ENCODE results near the gene MARCHF2. TPM values are rescaled to one million over a fixed set of nuclear protein-coding genes. Genes with fewer than 3 reads are reported as not detected.

MARCHF2 gene
- total RNA-seq, 1 experiment from 2014 or later: 27.5 TPM

DNA sequence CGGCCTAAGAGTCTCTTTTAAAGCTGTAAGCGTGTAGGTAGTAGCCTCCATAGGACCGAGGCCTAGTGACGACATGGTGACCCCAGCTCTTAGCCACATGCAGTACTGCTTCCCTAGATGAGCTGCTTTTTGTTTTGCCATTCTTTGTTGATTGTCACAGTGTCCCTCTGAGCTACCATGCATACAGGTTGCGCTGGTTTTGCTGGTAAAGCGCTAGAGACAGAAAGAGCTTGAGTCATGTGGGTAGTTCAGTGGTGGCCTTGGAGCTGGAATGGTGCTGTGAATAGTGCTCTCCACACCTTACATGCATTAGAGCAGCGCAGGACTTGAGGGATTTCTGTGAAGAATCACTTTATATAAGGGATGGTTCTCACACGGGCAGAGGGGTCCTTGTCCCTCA lies 36.7 kb downstream of the MARCHF2 start:
- H3K4me1 ChIP-seq (ENCODE audit: insufficient read depth, low read length): peaks cover 10% of the 10 kb centered on the region
- H3K79me2 ChIP-seq (ENCODE audit: insufficient read depth, low read length): peaks cover 91% of the 10 kb centered on the region
- no peak overlapping the region for H3T11ph ChIP-seq (ENCODE audit: low read length)
- Mint-ChIP-seq H3K9me3 (0 out of 5 replicates have a peak, but pooled peaks cover 0 to under 1% of the 10 kb centered on the region in 2 experiments), H3K36me3 (ENCODE audit: insufficient read depth in 1 of 3, low read depth in 3 of 3) (peaks cover 33 to 64% (median 53%) of the 10 kb centered on the region in 3 experiments), H3K4me3 (peak overlapping the region; percentile 25 to 66; a peak in 4 of 5 replicates), H3K4me1 (peaks cover 67 to 76% of the 10 kb centered on the region in 2 experiments), H3K27me3 (ENCODE audit: low read depth) (no peaks in the 10 kb centered on the region; the same call in 1 of the 2 replicates), H3K27ac (peak overlapping the region; percentile 31 to 83 (median 83); a peak in 3 of 7 replicates)
- no peaks in the 10 kb centered on the region for H3K79me1 ChIP-seq (ENCODE audit: insufficient read depth, low read depth, low read length, poor library complexity, severe bottlenecking)
- H2AK5ac ChIP-seq (ENCODE audit: insufficient read length, low read length): no peak overlapping the region
- no CpG with 5 or more reads among the region's 8 CpGs for WGBS (ENCODE audit: extremely low coverage, insufficient read length, low lambda C conversion rate)
- no peak overlapping the region for H2BK12ac ChIP-seq (ENCODE audit: insufficient read length, low read depth, low read length)
- H3K27me3 ChIP-seq (ENCODE audit: insufficient read depth, low read length): no peaks in the 10 kb centered on the region
- TF ChIP-seq, protein P1, sequence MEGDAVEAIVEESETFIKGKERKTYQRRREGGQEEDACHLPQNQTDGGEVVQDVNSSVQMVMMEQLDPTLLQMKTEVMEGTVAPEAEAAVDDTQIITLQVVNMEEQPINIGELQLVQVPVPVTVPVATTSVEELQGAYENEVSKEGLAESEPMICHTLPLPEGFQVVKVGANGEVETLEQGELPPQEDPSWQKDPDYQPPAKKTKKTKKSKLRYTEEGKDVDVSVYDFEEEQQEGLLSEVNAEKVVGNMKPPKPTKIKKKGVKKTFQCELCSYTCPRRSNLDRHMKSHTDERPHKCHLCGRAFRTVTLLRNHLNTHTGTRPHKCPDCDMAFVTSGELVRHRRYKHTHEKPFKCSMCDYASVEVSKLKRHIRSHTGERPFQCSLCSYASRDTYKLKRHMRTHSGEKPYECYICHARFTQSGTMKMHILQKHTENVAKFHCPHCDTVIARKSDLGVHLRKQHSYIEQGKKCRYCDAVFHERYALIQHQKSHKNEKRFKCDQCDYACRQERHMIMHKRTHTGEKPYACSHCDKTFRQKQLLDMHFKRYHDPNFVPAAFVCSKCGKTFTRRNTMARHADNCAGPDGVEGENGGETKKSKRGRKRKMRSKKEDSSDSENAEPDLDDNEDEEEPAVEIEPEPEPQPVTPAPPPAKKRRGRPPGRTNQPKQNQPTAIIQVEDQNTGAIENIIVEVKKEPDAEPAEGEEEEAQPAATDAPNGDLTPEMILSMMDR (conservative IDR thresholded peaks at IDR 0.05): no peak
- no peak overlapping the region for H4K91ac ChIP-seq (ENCODE audit: insufficient read length, low read depth, low read length)
- no peak overlapping the region; the same call in 1 of the 2 replicates for H3K14ac ChIP-seq (ENCODE audit: insufficient read depth, low read length)
- no peak overlapping the region for H3K23ac ChIP-seq (ENCODE audit: insufficient read length, low read depth, low read length)
- no peak overlapping the region for H3K56ac ChIP-seq (ENCODE audit: insufficient read length, low read depth, low read length)
- no peak overlapping the region for H3K18ac ChIP-seq (ENCODE audit: insufficient read length, low read depth, low read length)
- no peak overlapping the region for H3K9ac ChIP-seq (ENCODE audit: extremely low read depth, insufficient read length, low read length)
- H4K5ac ChIP-seq (ENCODE audit: insufficient read length, low read depth, low read length): no peak overlapping the region
- no peaks in the 10 kb centered on the region for H3K9me3 ChIP-seq (ENCODE audit: control insufficient read depth, low read depth, low read length)
- no peak overlapping the region for H3K4ac ChIP-seq (ENCODE audit: low read depth, low read length)
- H3K27ac ChIP-seq (ENCODE audit: insufficient read length, low read depth, low read length): no peak overlapping the region
- peaks cover 4% of the 10 kb centered on the region for H4K20me1 ChIP-seq (ENCODE audit: control insufficient read depth, insufficient read depth, insufficient read length)
- H2BK5ac ChIP-seq (ENCODE audit: insufficient read length, low read length): no peak overlapping the region
- peak overlapping the region; percentile 5 for H3K4me2 ChIP-seq (ENCODE audit: insufficient read depth, insufficient read length, low read length)
- no peak overlapping the region for H2BK120ac ChIP-seq (ENCODE audit: low read depth, low read length, poor library complexity, severe bottlenecking)
- no peak overlapping the region for H2BK20ac ChIP-seq (ENCODE audit: low read depth, low read length, poor library complexity, severe bottlenecking)
- H2AFZ ChIP-seq (ENCODE audit: low read length): no peak overlapping the region
- DNase-seq: peak; percentile 41
- no peaks in the 10 kb centered on the region for H3K23me2 ChIP-seq (ENCODE audit: insufficient read length, low read depth, low read length, poor library complexity, severe bottlenecking)
- H4K8ac ChIP-seq (replicated peaks; ENCODE audit: insufficient read length, low read depth, low read length): no peak overlapping the region
- no peak overlapping the region for H2BK15ac ChIP-seq (ENCODE audit: low read depth, low read length)

Data from H9 (cell line).